ENCODE measurements around the gene SLC44A1.
A peak's percentile ranks its signal among the peaks of the same experiment; 100 is the strongest.

Gene SLC44A1

DNA sequence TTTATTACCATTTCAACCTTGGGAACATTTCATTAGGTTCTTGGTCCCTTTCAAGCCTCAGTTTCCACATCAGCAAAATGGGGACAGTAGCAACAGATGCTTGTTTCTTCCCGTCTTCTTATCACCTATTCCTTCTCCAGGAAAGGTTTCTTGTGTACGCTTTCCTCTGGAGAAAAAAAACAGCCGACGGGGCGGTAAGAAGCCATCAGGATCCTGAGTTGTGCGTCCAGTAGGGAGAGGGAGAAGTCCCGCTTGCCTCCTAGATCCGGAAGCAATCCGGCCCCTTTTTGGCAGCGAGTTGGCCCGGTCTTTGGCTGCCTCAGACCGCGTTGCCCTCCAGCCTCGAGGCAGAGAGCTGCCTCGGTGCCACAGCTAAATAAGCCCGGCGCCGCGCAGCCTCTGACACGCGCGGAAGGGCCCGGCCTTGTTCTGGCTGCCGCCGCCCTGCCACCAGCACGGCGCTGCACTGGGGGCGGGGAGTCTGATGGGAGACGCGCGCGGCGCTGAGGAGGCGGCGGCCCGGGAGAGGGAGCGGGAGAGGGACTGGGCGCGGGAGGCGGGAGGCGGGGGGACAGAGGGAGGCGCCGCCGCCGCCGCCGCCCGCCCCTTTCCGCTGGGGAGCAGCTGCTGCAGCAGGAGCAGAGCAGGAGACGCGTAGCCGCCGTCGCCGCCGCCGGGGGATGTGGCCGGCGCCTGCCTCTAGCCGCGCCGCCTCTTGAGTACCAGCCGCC, at the start of gene SLC44A1:
SLC44A1 (plus strand) TSS at position 649 of the 731 bp plus-strand sequence. CDS start 218 bp downstream, outside the sequence.
- H3K27me3 Mint-ChIP-seq = peaks cover 3% of the 10 kb centered on the region
- H3K36me3 Mint-ChIP-seq = no peaks in the 10 kb centered on the region
- H3K27ac Mint-ChIP-seq = peak within 1 kb of the TSS; percentile 91
- H3K4me3 Mint-ChIP-seq = peak within 1 kb of the TSS; percentile 94
- H3K9me3 Mint-ChIP-seq = no peaks in the 10 kb centered on the region
- H3K4me1 Mint-ChIP-seq = peaks cover 27% of the 10 kb centered on the region

DNA sequence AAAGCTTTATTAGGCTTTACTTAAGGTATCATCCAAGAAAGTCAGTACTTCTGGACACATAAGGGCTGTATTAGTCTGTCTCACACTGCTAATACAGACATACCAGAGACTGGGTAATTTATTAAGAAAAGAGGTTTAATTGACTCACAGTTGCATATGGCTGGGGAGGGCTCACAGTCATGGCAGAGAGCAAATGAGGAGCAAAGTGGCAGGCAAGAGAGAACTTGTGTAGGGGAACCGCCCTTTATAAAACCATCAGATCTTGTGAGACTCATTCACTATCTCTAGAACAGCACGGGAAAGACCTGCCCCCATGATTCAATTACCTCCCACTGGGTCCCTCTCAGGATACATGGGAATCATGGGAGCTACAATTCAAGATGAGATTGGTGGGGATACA, 49.2 kb upstream of the SLC44A1 start:
- Mint-ChIP-seq H3K36me3 (no peaks in the 10 kb centered on the region), H3K4me3 (no peak overlapping the region), H3K4me1 (no peaks in the 10 kb centered on the region), H3K9me3 (no peaks in the 10 kb centered on the region), H3K27me3 (peaks cover 1% of the 10 kb centered on the region), H3K27ac (no peak overlapping the region)

DNA sequence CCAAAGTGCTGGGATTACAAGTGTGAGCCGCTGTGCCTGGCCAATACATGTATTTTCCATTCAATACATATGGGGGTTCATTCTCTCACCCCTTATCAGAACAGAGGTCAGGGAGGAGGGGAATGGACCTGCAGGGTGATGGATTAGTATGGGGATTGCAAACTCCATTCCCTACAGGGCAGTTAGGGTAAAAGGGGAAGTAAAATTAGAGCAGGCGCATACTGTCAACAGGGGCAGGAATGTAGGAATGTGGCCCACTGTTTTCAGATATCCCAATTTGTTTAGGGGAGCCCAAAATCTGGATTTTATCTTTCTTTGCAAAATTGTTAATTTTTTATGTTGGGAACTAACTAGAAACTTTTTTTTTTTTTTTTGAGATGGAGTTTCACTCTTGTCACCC, 46.4 kb upstream of the SLC44A1 start:
- no peak overlapping the region for H3K27ac Mint-ChIP-seq
- no peaks in the 10 kb centered on the region for H3K4me1 Mint-ChIP-seq
- no peak overlapping the region for H3K4me3 Mint-ChIP-seq
- no peaks in the 10 kb centered on the region for H3K9me3 Mint-ChIP-seq
- H3K36me3 Mint-ChIP-seq = no peaks in the 10 kb centered on the region
- H3K27me3 Mint-ChIP-seq = no peaks in the 10 kb centered on the region

DNA sequence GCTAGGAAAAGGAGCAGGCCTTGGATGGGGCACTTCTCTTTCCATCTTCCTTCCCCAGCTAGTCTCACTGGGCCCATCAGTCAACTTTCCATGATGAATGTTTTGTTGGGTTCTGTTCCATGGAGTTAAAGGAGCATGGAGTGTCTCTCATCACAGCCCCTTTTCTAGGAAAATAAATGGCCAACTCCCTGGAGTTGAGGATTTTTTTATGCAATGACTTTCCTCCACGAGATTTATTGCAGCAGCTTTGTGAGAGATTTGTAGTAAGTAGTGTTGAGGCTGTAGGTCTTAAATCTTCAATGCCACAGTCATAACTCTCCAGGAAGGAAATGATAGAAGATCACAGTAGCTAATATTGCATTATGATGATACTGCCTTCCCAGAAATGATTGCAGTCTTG, 45.6 kb upstream of the SLC44A1 start:
- Mint-ChIP-seq H3K4me3 (no peak overlapping the region), H3K27ac (no peak overlapping the region), H3K36me3 (no peaks in the 10 kb centered on the region), H3K27me3 (no peaks in the 10 kb centered on the region), H3K4me1 (no peaks in the 10 kb centered on the region), H3K9me3 (no peaks in the 10 kb centered on the region)

DNA sequence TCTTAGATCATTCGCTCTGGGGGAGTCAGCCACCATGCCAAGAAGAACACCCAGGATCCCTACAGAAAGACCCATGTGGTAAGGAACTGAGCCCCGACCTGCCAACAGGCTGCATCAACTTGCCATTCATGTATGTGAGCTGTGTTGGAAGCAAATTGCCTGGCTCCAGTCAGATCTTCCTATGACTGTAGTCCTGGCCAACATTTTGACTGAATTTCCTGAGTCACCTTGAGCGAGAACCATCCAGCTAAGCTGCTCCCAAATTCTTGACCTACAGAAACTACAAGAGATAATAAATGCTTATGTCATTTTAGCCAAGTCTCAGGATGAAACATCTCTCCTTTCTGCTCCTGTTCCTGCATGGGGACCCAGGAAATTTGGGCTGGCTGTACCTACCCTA, 40.0 kb upstream of the SLC44A1 start:
- no peak overlapping the region for H3K27ac Mint-ChIP-seq

DNA sequence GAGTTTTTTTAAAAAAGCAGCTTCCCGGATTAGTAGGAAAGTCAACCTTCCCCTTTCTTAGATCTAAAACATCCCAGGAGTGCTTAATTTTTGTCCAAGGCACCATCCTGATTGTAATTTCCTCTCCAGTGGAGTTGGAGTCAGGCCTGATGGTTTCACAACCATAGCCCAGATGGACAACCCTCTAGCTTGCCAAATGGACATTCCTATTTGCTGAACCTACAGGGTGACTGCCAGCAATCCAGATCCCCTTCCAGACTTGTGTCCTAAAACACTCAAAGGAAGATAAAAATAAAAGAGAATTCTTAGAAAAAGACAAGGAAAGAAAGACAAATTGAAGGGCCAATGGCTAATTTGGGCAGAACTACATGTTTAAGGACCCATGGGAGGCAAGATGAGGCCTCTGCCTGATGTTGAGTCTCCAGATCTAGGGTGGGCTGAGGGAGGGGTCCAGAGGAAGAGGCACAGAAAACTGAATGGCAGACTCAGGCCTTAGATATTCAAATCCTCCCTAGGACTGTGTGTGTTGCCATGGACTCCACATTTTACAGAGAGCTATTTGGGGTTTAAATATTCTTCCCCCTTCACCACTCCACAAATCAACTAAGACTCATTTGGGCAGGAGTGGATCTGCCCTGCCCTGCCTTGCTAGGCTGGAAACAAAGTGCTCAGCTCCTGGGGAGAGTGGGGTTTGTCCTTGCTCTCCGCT, 38.5 kb upstream of the SLC44A1 start:
- Mint-ChIP-seq H3K27ac (no peak overlapping the region), H3K36me3 (no peaks in the 10 kb centered on the region), H3K4me1 (no peaks in the 10 kb centered on the region), H3K4me3 (no peak overlapping the region), H3K27me3 (no peaks in the 10 kb centered on the region), H3K9me3 (no peaks in the 10 kb centered on the region)

More for the DNA sequence above, 40.0 kb upstream of the SLC44A1 start:
- no peak overlapping the region for H3K4me3 Mint-ChIP-seq
- no peaks in the 10 kb centered on the region for H3K9me3 Mint-ChIP-seq
- no peaks in the 10 kb centered on the region for H3K36me3 Mint-ChIP-seq
- no peaks in the 10 kb centered on the region for H3K4me1 Mint-ChIP-seq
- H3K27me3 Mint-ChIP-seq = no peaks in the 10 kb centered on the region

DNA sequence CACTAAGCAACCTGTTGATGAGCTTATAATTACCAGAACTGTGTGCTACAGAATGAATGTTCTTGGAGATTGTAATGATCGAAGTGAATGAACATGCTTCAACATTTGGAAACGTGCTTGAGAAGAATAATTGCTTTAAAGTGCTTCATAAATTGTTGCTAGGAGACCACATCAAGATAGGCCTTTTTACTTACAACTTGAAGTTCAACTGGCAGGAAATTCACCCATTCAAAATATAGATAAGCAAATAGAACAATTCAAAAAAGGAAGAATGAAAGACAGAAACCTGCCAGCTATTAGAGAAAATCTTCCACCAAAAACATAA, 38.0 kb upstream of the SLC44A1 start:
- H3K27ac Mint-ChIP-seq = no peak overlapping the region
- no peaks in the 10 kb centered on the region for H3K4me1 Mint-ChIP-seq
- no peaks in the 10 kb centered on the region for H3K9me3 Mint-ChIP-seq
- no peaks in the 10 kb centered on the region for H3K27me3 Mint-ChIP-seq
- no peaks in the 10 kb centered on the region for H3K36me3 Mint-ChIP-seq
- no peak overlapping the region for H3K4me3 Mint-ChIP-seq

DNA sequence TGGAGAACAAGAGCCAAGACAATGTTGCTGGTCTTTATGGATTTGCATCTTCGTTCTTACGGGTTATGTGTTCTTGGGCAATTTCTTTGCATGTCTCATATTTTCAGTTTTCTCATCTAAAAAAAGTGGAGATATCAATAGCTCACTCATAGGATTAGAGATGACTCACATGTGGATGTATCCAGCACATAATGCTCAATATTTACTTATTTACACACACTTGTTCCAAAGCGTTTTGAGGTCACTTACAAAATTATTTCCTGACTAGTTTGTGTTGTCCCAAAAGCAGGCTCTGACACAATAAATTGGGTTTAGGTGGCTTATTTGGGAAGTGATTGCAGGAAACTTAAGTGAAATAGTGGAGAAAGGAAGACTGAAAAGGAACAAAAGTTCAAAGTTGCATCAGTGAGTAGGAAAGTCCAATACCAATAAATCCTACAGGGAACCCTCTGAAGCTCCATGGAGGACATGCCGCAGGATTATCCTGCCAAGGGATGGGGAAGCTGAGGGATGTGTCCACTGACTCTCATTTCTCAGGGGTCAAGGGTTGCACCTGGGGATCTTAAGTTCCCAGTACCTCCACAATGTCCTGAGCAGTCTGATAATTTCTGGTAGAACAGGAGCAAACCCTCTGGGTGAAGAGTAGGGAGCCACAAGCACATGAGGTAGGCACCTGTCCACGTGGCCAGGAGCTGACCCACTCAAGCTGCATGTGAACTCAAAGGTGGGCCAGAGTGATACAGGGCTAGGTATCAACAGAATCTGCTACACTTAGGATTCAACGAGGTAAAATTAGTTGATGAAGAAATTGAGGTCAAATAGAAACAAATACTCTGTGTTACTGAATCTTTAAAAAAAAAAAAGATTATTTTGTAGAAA, 37.4 kb upstream of the SLC44A1 start:
- no peak overlapping the region for H3K27ac Mint-ChIP-seq

DNA sequence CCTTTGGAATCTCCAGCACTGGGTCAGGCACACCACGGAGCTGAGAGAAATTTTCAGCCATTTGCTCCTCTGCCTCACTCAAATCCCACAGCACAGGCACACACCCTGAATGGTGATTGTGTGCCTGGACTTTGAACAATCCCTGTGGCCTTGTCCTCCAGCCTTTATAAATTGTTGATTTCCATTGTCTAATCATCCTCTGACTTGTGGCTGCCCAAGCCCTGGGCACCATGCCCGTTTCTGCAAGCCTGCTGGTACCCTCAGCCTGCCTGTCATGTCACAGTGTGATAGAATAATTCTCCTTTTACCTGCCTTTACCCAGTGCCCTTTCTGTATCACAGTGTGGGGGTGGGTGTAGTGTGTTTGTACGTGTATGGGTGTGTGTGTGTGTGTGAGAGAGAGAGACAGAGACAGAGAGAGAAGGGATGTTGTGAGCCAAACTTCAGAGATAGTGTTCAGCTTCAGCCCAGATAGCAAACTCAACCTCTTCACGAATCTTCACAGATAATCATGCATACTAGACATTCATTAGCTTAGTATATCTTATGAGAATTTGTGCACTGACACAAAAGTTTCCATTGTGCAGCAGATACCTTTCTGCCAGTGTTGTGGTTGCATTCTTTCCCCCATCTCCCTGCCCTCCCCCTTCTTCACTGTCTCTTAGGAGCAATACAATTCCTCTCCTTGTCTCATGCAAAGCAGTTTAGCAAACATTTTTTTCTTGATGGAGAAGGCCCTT, 27.8 kb upstream of the SLC44A1 start:
- H3K27ac Mint-ChIP-seq = no peak overlapping the region
- no peaks in the 10 kb centered on the region for H3K36me3 Mint-ChIP-seq
- H3K4me1 Mint-ChIP-seq = no peaks in the 10 kb centered on the region
- H3K4me3 Mint-ChIP-seq = no peak overlapping the region
- H3K9me3 Mint-ChIP-seq = no peaks in the 10 kb centered on the region
- H3K27me3 Mint-ChIP-seq = no peaks in the 10 kb centered on the region

More for the DNA sequence above, 37.4 kb upstream of the SLC44A1 start:
- Mint-ChIP-seq H3K4me1 (no peaks in the 10 kb centered on the region), H3K4me3 (no peak overlapping the region), H3K36me3 (no peaks in the 10 kb centered on the region), H3K27me3 (no peaks in the 10 kb centered on the region), H3K9me3 (no peaks in the 10 kb centered on the region)

DNA sequence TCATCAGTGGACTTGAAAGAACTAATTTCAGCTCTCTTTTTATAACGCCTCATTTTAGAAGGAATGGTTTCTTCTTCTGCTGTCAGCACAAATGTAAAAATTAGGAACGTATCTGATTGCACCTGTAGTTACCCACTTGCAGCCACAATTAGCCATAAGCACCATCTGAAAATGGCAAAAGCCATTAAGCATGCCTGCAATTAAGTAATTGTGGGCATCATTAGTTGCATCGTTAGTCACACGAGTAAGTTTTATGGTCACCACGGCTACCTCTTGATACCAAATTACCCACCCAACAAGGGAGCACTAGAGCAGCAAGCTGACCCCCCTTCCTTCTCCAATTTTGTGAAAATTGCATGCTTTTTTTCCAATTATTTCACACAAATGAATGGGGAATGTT, 25.8 kb upstream of the SLC44A1 start:
- no peaks in the 10 kb centered on the region for H3K36me3 Mint-ChIP-seq
- H3K27ac Mint-ChIP-seq = no peak overlapping the region
- H3K4me1 Mint-ChIP-seq = no peaks in the 10 kb centered on the region
- no peak overlapping the region for H3K4me3 Mint-ChIP-seq
- H3K9me3 Mint-ChIP-seq = peaks cover 8% of the 10 kb centered on the region
- H3K27me3 Mint-ChIP-seq = no peaks in the 10 kb centered on the region

DNA sequence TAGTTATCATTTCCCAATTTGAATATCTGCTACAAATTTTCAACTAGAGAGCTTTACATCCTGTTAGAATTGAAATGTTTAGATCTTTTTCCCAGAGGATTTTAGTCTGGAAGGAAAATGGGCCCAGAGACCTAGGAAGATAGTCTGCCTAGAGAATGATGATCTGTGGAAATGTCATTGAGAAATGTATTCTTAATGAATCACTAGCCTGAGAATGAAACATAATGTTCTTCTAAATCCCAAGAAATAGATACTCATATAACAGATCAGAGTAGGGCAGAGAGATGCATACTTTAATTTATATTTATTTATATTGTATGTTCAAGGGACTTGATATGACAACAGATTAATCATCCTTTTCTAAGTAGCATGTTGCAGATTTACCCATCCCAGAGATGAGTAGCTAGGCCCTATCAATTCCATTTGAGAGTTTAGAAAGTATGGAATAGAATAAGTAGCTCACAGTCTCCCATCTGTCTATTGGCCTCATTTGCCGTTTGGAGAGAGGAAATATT, 25.1 kb upstream of the SLC44A1 start:
- no peak overlapping the region for H3K4me3 Mint-ChIP-seq
- H3K36me3 Mint-ChIP-seq = peaks cover 3% of the 10 kb centered on the region
- no peak overlapping the region for H3K27ac Mint-ChIP-seq
- peaks cover 3% of the 10 kb centered on the region for H3K27me3 Mint-ChIP-seq
- peaks cover 15% of the 10 kb centered on the region for H3K9me3 Mint-ChIP-seq
- no peaks in the 10 kb centered on the region for H3K4me1 Mint-ChIP-seq

DNA sequence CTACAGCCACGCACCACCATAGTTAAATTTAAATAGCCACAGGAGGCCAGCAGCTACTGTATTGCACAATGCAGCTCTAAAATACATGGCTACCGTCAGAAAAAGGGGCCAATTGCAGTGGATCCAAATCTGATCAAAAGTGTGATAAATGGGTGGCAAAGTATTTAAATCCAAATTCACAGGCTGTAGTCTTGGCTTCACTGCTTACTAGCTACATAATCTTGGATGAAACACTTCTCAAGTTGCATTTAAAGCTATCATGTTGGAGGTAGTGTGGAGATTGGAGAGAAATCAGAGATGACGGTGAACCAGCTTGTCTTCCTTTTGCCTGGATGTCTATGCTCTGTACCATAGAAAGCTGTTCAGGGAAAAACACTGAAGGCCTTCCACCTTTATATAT, 24.0 kb upstream of the SLC44A1 start:
- H3K27ac Mint-ChIP-seq = no peak overlapping the region
- no peaks in the 10 kb centered on the region for H3K4me1 Mint-ChIP-seq
- peaks cover 7% of the 10 kb centered on the region for H3K36me3 Mint-ChIP-seq
- peaks cover 3% of the 10 kb centered on the region for H3K27me3 Mint-ChIP-seq
- H3K9me3 Mint-ChIP-seq = peaks cover 21% of the 10 kb centered on the region
- H3K4me3 Mint-ChIP-seq = no peak overlapping the region

DNA sequence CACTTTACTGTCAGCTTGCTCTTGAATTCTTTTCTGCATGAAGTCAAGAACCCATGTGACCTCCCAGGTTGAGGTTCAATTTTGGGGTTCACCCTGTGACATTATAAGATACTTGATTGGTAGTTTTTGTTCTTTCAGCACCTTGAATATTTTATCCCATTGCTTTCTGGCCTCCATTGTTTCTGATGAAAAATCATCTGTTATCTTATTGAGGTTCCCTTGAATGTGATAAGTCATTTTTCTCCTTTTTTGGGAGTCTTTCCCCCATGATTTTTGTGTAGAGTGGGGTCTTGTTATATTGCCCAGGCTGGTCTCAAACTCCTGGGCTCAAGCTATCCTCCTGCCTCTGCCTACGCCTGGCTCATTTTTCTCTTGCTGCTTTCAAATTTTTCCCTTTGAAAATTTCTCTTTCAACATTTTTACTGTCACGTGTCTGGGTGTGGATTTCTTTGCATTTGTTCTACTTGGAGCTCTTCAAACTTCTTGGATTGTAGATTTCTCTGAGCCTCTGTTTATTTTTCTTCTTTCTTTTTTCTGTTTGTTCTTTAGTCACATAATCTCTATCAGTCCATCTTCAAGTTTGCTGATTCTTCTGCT, 20.8 kb upstream of the SLC44A1 start:
- H3K4me1 Mint-ChIP-seq = no peaks in the 10 kb centered on the region
- peaks cover 9% of the 10 kb centered on the region for H3K36me3 Mint-ChIP-seq
- no peak overlapping the region for H3K27ac Mint-ChIP-seq
- H3K27me3 Mint-ChIP-seq = peaks cover 8% of the 10 kb centered on the region
- H3K4me3 Mint-ChIP-seq = no peak overlapping the region
- peaks cover 27% of the 10 kb centered on the region for H3K9me3 Mint-ChIP-seq

DNA sequence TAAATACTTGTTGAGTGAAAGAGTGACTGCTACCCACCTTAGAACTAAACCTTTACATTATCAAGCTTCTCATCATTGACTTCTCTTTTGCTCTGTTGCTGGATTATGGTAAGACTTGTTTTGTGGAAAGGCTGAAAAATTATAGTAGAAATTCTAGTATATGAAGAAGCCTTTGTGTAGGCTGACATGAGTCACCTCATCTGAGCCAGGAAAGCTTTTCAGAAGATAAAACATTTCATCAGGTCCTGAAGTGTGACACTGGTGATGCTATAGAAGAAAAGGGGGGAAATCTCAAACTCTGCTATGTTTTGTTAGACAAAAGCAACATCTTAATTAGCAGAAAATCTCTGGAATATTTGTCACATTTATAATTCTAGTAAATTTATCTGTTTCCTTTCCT, 18.4 kb upstream of the SLC44A1 start:
- H3K27me3 Mint-ChIP-seq = peaks cover 8% of the 10 kb centered on the region
- peaks cover 9% of the 10 kb centered on the region for H3K36me3 Mint-ChIP-seq
- H3K27ac Mint-ChIP-seq = no peak overlapping the region
- peaks cover 27% of the 10 kb centered on the region for H3K9me3 Mint-ChIP-seq
- no peaks in the 10 kb centered on the region for H3K4me1 Mint-ChIP-seq
- no peak overlapping the region for H3K4me3 Mint-ChIP-seq

DNA sequence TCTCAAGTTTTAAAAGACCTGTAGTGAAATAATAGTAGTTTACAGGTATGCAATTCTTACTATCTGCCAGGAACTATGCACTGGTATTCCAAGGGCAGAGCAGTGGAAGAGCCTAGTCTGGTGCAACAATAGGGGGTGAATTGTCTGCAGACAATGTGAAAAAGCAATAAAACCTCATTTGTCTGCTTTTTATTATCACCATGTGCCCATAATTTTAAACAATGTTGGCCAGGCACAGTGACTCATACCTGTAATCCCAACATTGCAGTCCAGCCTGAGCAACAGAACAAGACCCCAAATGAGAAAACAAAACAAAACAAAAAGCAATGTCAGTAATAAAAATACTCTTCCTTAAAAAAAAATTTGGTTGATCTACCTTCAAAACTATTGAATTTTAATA, 12.2 kb upstream of the SLC44A1 start:
- no peaks in the 10 kb centered on the region for H3K27me3 Mint-ChIP-seq

More for the DNA sequence above, 12.2 kb upstream of the SLC44A1 start:
- Mint-ChIP-seq H3K9me3 (no peaks in the 10 kb centered on the region), H3K4me1 (no peaks in the 10 kb centered on the region), H3K36me3 (no peaks in the 10 kb centered on the region), H3K27ac (no peak overlapping the region), H3K4me3 (no peak overlapping the region)
